CD4-positive, alpha-beta T cell treated with Interleukin-10 for 1 hour (primary cell): Measurements from ENCODE around the gene SLX1A.
"Not testable (repeated sequence)": the region's sequence is repeated elsewhere in the genome, so short reads cannot be mapped to it uniquely, and the experiment has no call there.

Experiments
- DNase-seq: peaks from one replicate; pipeline ENCODE4 v3.0.0-alpha.2; 2020

The SLX1A gene

GRCh38 chr16:30193615-30194014 is at the start of gene SLX1A, which contains the start of gene BOLA2B:
TSS of gene SLX1A (plus strand) at chr16:30193875. CDS start at chr16:30194085, 210 bp downstream.
TSS of gene BOLA2B (minus strand) at chr16:30193666. CDS start at chr16:30193595, 71 bp downstream.
- not testable (repeated sequence) for DNase-seq

- no peak for DNase-seq
Measured at GRCh38 chr16:30144017-30144416, 49.7 kb upstream of the SLX1A start.

GRCh38 chr16:30144917-30145316 is 48.8 kb upstream of the SLX1A start:
- DNase-seq: no peak

GRCh38 chr16:30145657-30146056 is 48.0 kb upstream of the SLX1A start:
- DNase-seq: no peak

- DNase-seq: no peak
Measured at GRCh38 chr16:30147843-30148510, 45.7 kb upstream of the SLX1A start.

GRCh38 chr16:30149250-30149930 is 44.3 kb upstream of the SLX1A start:
- no peak for DNase-seq

GRCh38 chr16:30151091-30151490 is 42.6 kb upstream of the SLX1A start:
- no peak for DNase-seq

GRCh38 chr16:30152517-30152916 is 41.2 kb upstream of the SLX1A start:
- DNase-seq: no peak

GRCh38 chr16:30155188-30155587 is 38.5 kb upstream of the SLX1A start:
- DNase-seq: no peak

GRCh38 chr16:30157214-30157613 is 36.5 kb upstream of the SLX1A start:
- DNase-seq: no peak

- no peak for DNase-seq
Measured at GRCh38 chr16:30163538-30163937, 30.1 kb upstream of the SLX1A start.

- peak; percentile 38 for DNase-seq
Measured at GRCh38 chr16:30166202-30166902, 27.3 kb upstream of the SLX1A start.

GRCh38 chr16:30168746-30169145 is 24.9 kb upstream of the SLX1A start:
- not testable (repeated sequence) for DNase-seq

- not testable (repeated sequence) for DNase-seq
Measured at GRCh38 chr16:30169416-30169815, 24.3 kb upstream of the SLX1A start.

GRCh38 chr16:30170145-30170544 is 23.5 kb upstream of the SLX1A start:
- DNase-seq: not testable (repeated sequence)

GRCh38 chr16:30173054-30173453 is 20.6 kb upstream of the SLX1A start:
- DNase-seq: no peak

- DNase-seq: not testable (repeated sequence)
Measured at GRCh38 chr16:30176876-30177275, 16.8 kb upstream of the SLX1A start.

GRCh38 chr16:30179195-30179594 is 14.5 kb upstream of the SLX1A start:
- DNase-seq: no peak

GRCh38 chr16:30179931-30180330 is 13.7 kb upstream of the SLX1A start:
- no peak for DNase-seq

GRCh38 chr16:30180741-30181140 is 12.9 kb upstream of the SLX1A start:
- no peak for DNase-seq

- peak; percentile 81 for DNase-seq
Measured at GRCh38 chr16:30183233-30184095, 10.2 kb upstream of the SLX1A start, which contains the start of gene CORO1A. TSS of gene CORO1A (plus strand) at chr16:30183602. CDS start at chr16:30185210, 1,608 bp downstream.

- peak; percentile 87 for DNase-seq
Measured at GRCh38 chr16:30184096-30184890, 9.4 kb upstream of the SLX1A start.
